NCI-H2227 treated with DMSO at 0.1 percent for 48 hours (cell line): ENCODE data around the gene DDX10.

ENCODE experiments used
- DNase-seq: peaks from one replicate; lab custom pipeline; 2025; lab: John Stamatoyannopoulos, UW

The DDX10 gene

GRCh38 chr11:108906826-108907225, 242.0 kb downstream of the DDX10 start:
- DNase-seq = no peak

GRCh38 chr11:108909041-108909440, 244.2 kb downstream of the DDX10 start:
- DNase-seq = no peak

GRCh38 chr11:108909921-108910320, 245.1 kb downstream of the DDX10 start:
- no peak for DNase-seq

GRCh38 chr11:108912581-108912980, 247.7 kb downstream of the DDX10 start:
- no peak for DNase-seq

GRCh38 chr11:108913204-108913603, 248.3 kb downstream of the DDX10 start:
- DNase-seq = no peak

GRCh38 chr11:108914211-108914610, 249.3 kb downstream of the DDX10 start:
- no peak for DNase-seq

- DNase-seq = no peak
Observed at GRCh38 chr11:108914981-108915380, 250.1 kb downstream of the DDX10 start.

GRCh38 chr11:108915666-108916065, 250.8 kb downstream of the DDX10 start:
- no peak for DNase-seq

GRCh38 chr11:108916290-108916689, 251.4 kb downstream of the DDX10 start:
- DNase-seq = no peak

GRCh38 chr11:108916935-108917334, 252.1 kb downstream of the DDX10 start:
- DNase-seq = no peak

- DNase-seq = no peak
Observed at GRCh38 chr11:108921211-108921610, 256.3 kb downstream of the DDX10 start.

- no peak for DNase-seq
Observed at GRCh38 chr11:108922241-108922640, 257.4 kb downstream of the DDX10 start.

- DNase-seq = no peak
Observed at GRCh38 chr11:108923413-108923812, 258.5 kb downstream of the DDX10 start.

- DNase-seq = no peak
Observed at GRCh38 chr11:108926171-108926840, 261.4 kb downstream of the DDX10 start.

- DNase-seq = no peak
Observed at GRCh38 chr11:108926841-108927577, 262.1 kb downstream of the DDX10 start.

GRCh38 chr11:108927791-108928545, 263.1 kb downstream of the DDX10 start:
- DNase-seq = no peak

- DNase-seq = no peak
Observed at GRCh38 chr11:108929241-108929640, 264.4 kb downstream of the DDX10 start.

GRCh38 chr11:108931168-108931567, 266.3 kb downstream of the DDX10 start:
- DNase-seq = no peak

- DNase-seq = no peak
Observed at GRCh38 chr11:108933630-108934029, 268.8 kb downstream of the DDX10 start.

GRCh38 chr11:108934289-108934688, 269.4 kb downstream of the DDX10 start:
- DNase-seq = no peak

- DNase-seq = no peak
Observed at GRCh38 chr11:108934696-108935095, 269.8 kb downstream of the DDX10 start.

GRCh38 chr11:108937746-108938145, 272.9 kb downstream of the DDX10 start:
- no peak for DNase-seq

GRCh38 chr11:108938604-108939003, 273.7 kb downstream of the DDX10 start:
- DNase-seq = no peak
